GM21737 (cell line): ENCODE measurements around the gene UPK1A.
"Not testable (repeated sequence)": the region's sequence is repeated elsewhere in the genome, so short reads cannot be mapped to it uniquely, and the experiment has no call there.

Experiments
- ATAC-seq: cut with Tn5 transposase; IDR thresholded peaks from one replicate; pipeline ENCODE4 v1.9.1; 2021; ENCODE audit warnings: mild to moderate bottlenecking, moderate library complexity; ENCODE audit not compliant: unreplicated experiment

UPK1A gene

GRCh38 chr19:35644206-35644986, 21.9 kb upstream of the UPK1A start:
- ATAC-seq: peak; percentile 67

GRCh38 chr19:35644987-35645679, 21.2 kb upstream of the UPK1A start:
- ATAC-seq: no peak

GRCh38 chr19:35645680-35646511, 20.4 kb upstream of the UPK1A start:
- ATAC-seq: no peak

- ATAC-seq: peak; percentile 55
Observed at GRCh38 chr19:35648017-35648961, 18.0 kb upstream of the UPK1A start, which contains the start of gene COX6B1. COX6B1 (plus strand) TSS chr19:35648323; CDS start chr19:35651244, 2,921 bp downstream.

- ATAC-seq: no peak
Observed at GRCh38 chr19:35650581-35650980, 15.7 kb upstream of the UPK1A start.

GRCh38 chr19:35654828-35655227, 11.5 kb upstream of the UPK1A start:
- not testable (repeated sequence) for ATAC-seq

- no peak for ATAC-seq
Observed at GRCh38 chr19:35655600-35655999, 10.7 kb upstream of the UPK1A start.

- no peak for ATAC-seq
Observed at GRCh38 chr19:35656700-35657099, 9.6 kb upstream of the UPK1A start.

GRCh38 chr19:35657904-35658700, 8.2 kb upstream of the UPK1A start:
- no peak for ATAC-seq

GRCh38 chr19:35661995-35662340, 4.3 kb upstream of the UPK1A start:
- no peak for ATAC-seq

- ATAC-seq: no peak
Observed at GRCh38 chr19:35663981-35664380, 2.3 kb upstream of the UPK1A start.

- ATAC-seq: no peak
Observed at GRCh38 chr19:35665157-35665556, 1.2 kb upstream of the UPK1A start.

- ATAC-seq: no peak
Observed at GRCh38 chr19:35665604-35666003, 713 bp upstream of the UPK1A start.

GRCh38 chr19:35669566-35669965, 3.2 kb downstream of the UPK1A start:
- ATAC-seq: no peak

GRCh38 chr19:35669974-35670373, 3.7 kb downstream of the UPK1A start:
- ATAC-seq: no peak

- no peak for ATAC-seq
Observed at GRCh38 chr19:35670686-35671085, 4.4 kb downstream of the UPK1A start.

- no peak for ATAC-seq
Observed at GRCh38 chr19:35671818-35672217, 5.5 kb downstream of the UPK1A start.

GRCh38 chr19:35673121-35673804, 6.9 kb downstream of the UPK1A start:
- no peak for ATAC-seq

GRCh38 chr19:35675589-35676140, 9.3 kb downstream of the UPK1A start:
- no peak for ATAC-seq
